Fibroblast of gingiva (primary cell): ENCODE data around the gene LARP4.
A peak's percentile ranks its signal among the peaks of the same experiment; 100 is the strongest.
"Not testable (repeated sequence)": the region's sequence is repeated elsewhere in the genome, so short reads cannot be mapped to it uniquely, and the experiment has no call there.

Experiments
- DNase-seq: peaks from one replicate; pipeline ENCODE4 v3.0.0-alpha.2; 2011; ENCODE audit warnings: low read depth

LARP4 gene

DNA sequence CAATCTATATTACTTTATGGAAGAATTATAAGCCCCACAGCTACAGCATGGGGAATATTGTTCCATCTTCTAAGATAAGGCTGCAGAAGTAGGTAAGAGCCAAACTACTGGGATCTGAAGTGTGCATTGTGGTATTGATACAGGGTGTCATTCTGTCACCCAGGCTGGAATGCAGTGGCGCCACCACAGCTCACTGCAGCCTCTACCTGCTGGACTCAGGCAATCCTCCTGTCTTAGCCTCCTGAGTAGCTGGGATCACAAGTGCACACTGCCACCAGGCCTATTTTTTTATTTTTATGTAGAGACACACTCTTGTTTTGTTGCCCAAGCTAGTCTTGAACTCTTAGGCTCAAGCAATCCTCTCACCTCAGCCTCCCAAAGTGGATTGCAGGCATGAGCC lies 82.8 kb downstream of the LARP4 start:
- no peak for DNase-seq

DNA sequence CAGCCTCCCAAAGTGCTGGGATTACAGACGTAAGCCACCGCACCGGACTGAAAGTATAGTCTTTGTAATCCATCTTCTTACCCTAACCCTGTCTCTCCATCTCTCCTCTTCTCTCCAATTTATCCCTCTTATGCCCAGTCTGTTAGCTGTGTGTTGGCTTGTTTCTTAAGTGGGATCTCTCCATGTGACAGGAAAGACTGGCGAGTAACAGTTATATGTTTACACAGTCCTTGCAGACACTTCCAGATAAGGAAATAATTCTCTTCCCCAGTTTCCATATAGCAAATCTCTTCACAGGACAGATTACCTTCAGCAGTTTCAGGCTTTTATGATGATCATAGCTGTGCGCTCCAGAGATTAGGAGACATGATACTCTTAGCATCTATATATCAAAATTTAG lies 88.1 kb downstream of the LARP4 start:
- DNase-seq, result no peak

DNA sequence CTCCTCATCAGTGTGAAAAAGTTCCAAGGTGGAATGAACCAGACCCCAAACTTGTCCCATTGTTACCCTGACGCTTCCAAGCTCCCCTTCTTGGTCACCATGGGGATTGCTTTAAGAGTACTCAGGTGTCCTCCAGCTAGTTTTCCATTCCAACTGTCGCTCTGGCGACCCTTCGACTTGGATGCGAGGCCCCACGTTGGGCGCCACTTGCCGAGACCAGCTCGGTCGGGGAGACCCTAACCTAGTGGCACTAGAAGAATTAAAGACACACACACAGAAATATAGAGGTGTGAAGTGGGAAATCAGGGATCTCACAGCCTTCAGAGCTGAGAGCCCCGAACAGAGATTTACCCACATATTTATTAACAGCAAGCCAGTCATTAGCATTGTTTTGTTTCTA lies 97.4 kb downstream of the LARP4 start:
- not testable (repeated sequence) for DNase-seq

DNA sequence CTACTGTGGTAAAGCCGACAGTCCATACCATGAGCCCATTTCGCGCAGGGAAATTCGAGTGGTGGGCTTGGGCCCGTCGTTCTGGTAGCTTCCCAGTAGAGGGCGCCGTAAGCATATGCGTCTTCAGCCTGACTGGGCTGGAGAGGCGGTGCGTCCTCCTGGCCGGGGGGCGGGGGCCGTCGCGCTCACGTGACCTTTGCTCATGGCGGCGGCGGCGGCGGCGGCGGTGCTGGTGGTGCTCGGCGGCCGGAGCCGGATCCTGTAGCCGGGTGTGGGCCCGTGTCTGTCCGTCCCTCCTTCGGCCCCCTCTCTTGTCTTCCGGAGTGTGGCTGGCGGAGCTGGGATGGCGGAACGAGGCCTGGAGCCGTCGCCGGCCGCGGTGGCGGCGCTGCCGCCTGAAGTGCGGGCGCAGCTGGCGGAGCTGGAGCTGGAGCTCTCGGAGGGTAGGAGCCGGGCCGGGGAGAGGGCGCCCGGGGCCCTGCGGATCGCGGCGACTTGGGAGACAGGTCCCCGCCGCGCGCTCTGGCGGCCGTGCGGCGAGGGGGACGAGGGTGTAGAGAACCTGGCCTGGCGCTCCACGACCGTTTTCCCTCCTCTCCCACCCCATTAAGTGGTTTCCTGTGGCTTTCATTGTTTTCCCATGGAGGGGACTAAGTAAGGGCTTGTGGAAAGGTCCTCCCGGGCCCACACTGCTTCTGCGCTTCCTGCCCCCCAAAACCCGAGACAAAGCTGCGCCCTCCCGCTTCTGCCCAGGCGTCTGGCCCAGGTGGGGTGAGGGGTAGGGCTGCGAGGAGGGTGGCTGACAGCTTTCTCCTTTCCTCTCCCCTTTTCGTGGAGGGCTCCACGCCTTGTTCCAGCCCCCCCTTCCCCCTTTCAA lies 104.4 kb downstream of the LARP4 start, which contains the start of gene DIP2B:
Gene DIP2B, plus strand, starts transcription at position 188 of the 877 bp plus-strand sequence. Its CDS starts 156 bp downstream, at position 344.
- peak; percentile 89 for DNase-seq

DNA sequence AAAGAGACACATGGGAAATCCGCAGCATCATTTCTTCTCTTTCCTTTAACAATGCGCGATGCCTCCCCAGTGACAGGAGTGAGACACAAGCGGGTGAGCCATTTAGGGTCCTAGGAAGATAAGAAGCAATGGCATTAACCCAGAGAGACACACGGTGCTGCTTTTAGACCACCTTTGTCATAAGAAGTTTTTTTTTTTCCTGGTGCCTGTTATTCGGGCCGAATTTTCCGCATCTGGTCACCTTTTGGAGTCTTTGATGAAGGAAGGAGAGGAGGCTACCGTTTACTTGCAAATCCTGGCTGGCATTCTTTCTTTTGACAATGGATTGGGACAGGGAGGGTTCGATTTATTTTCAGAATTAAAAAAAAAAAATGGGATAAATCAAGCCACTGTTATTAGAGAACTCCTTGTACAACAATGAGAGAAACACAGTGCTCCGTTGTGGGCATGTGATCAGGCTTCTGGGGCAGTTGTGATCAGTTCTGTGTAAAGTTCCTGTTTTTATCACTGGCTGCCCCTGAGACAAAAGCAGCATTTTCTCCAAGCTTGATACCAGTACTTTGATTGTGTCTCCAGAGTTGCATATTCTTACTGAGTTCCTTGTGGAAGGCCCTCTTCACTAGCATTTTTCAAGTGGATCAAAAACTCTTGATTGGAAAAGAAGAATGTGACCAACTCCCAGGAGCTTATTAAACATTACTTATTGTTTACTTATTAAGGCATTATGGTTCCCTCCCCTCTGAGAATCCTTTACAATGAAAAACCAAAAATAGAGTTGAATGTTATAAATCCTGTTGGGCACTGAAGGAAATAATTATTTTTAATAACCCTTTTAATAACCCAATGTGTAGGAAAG lies 105.2 kb downstream of the LARP4 start:
- no peak for DNase-seq

DNA sequence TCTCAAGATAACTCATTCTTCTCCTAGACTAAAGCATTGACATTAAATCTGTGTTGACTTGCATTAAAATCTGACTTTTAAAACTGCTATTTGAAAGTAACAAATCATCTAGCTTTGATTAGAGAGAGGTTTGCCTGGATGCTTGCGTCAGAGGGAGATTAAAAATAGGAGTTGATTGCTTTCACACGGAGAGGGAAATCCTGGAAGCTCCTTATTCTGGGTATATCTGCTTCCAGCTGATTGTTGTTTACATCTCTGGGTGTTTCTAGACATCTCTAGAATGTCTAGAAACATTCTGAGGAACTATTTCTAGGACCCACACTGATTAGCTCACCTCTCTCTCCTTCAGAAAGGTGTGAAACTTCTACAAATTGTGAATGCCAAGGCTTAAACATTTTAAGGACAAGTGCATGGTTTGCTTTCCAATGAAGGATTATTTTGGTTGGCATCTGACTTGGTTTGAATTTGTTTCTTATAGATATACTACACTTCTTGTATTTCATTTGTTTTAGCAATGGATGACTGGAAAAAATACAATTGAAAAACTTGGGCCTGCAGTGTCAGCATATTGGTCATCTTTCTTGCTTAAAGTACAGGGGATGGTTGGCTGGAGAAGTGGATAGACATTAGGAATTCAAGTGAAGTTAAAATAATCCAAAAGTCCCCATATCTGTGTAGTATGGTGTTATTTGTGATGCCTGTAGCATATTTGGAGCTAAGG lies 106.2 kb downstream of the LARP4 start:
- DNase-seq, result no peak

DNA sequence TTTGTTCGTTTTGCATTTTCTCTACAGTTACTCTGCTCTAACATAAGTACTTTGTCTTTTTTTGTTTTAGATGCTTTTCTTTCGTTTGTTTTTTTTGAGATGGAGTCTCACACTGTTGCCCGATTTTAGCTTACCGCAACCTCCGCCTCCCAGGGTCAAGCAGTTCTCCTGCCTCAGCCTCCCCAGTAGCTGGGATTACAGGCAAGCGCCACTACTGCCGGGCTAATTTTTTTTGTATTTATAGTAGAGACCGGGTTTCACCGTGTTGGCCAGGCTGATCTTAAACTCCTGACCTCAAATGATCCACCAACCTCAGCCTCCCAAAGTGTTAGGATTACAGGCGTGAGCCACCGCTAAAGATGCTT lies 106.8 kb downstream of the LARP4 start:
- DNase-seq, result no peak

DNA sequence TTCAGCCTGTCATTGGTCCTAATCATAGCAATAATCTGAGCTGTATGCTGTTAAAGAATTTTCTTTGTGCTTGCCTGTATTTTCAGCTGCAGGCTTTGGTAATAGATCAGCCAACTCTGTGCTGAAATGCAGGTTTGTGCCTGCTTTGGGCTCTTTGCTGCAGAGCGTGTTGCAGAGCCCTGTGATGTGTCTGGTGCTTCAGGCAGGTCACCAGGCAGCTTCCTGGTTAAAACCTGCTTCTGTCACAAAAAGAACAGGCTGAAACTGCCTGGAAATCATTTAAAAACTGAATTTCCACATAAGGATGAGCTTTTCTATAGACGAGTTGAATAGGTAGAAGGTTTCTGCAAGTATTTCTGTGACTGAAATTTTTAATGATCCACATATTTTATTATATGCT lies 107.2 kb downstream of the LARP4 start:
- DNase-seq, result no peak

DNA sequence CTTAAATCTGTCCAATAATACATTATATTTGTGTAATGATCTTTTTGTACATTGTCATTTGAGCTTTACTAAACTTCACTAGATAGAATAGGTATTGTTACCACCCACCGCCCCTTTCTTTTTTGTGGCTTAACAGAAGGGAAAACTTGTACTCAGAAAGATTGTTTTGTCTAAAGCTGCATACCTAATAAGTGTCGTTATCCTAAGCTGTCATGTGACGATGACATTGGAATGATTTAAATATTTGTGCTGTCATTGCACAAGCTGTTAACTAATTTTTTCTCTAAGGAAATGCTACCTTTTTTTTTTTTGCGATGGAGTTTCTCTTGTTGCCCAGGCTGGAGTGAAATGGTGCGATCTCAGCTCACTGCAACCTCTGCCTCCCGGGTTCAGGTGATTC lies 107.7 kb downstream of the LARP4 start:
- no peak for DNase-seq

DNA sequence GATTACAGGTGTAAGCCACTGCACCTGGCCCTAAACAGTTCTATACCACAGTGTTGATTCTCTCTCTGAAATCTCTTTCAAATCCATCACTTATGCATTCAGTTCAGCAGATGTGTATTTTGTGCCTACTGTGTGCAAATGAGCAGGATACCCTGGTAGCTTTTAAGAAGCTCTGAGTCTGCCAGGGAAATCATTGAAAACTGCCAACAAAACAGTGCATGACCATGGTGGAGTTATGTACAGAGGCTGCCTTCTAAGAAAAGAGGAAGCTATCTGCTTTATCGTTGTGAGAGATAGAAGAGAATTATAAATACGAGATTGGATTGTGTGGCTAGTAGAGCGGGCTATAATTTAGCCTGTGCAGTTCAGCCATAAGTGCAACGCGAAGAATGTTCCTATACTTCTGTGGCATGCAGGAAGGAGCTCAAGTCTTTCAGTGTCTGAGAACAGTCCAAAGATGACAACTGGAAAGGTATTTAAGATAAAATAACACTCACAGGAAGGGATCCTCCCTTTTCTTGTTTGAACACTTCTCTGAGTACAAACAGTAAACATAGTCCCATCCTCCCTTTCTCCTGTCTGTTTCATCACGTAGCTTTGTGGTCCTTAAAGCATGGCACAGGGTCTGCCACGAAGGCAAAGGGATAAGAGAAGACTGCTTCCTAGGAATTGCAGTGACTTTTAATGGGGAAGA lies 108.4 kb downstream of the LARP4 start:
- no peak for DNase-seq

DNA sequence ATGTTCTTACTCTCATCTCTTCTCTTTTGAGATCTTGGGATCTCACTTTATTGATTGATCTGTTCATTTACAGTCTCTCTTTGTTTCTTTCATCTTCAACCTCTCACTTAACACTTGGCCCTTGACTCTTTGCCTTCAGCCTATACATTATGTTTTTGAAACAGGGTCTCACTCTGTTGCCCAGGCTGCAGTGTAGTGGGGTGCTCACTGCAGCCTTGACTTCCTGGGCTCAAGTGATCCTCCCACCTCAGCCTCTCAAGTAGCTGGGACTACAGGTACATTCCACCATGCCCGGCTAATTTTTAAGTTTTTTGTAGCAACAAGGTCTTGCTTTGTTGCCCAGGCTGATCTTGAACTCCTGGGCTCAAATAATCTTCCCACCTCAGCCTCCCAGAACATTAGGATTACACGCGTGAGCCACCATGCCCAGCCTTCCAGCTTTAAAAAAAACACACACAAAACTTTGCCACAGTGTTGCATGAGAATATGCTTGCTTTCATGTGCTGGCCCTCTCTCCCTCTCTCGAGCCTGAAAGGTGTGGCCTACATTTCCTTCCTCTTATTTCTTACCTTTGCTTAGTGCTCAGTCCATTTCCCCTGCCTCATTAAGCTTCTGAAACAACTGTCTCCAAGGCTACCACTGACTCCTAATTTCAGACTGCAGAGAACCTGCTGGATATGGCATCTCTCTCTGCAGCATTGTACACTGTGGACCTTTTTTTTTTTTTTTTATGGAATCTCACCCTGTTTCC lies 114.0 kb downstream of the LARP4 start:
- no peak for DNase-seq

DNA sequence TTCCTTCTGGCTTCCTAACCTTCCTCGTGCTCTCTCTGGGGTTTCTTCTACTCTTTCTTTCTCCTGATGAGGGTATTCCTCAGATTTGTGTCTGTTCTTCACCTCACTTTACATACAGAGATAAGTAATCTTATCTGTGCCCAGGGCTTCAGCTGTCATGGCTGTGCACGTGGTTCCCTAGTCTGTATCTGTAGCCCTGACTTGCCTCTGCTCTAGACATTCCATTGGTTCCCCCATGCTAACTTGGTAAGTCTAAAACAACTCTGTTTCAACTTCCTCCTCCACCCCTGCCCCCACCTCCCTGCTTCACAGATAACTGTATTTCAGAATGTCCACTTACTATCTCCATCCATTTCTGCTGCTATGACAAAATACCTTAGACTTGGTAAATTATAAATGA lies 114.9 kb downstream of the LARP4 start:
- DNase-seq, result no peak

DNA sequence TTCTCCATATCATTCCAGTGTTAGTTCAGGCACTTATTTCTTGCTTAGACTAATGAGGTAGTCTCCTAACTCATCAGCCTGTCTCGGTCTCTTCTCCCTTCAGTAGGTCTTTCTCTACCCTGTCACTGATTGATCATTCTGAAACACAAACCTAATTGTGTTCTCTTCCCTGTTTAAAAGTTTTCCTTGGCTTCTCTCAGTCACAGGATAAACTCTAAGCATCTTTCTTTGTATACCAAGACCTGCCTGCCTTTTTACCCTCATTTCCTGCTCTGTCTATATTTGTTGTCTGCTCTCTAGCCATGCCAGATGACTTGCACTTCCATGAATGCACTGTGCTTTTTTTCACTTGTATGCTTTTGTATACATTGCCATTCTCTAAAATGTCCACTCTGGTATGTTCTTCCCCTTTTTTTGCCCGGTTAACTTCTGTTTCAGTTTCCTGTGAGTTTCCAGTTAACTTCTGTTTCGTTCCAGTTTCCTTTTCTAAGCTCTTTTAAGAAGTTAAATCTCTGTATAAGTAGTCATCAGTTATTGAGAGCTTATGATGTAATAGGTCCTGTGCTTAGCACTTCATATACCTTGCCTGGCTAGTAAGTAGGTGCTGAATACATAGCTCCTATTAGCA lies 116.8 kb downstream of the LARP4 start:
- DNase-seq, result no peak

DNA sequence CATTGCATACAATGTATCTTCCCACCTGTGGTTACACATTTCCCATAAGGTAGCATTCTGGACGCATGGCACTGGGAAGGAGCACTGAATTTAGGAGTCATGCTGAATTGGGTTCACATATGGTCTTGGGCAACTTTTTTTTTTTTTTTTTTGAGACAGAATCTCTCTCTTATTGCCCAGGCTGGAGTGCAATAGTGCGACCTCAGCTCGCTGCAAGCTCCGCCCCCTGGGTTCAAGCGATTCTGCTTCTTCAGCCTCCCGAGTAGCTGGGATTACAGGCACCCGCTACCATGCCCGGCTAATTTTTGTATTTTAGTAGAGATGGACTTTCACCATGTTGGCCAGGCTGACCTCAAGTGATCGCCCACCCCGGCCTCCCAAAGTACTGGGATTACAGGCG lies 117.4 kb downstream of the LARP4 start:
- DNase-seq, result no peak

DNA sequence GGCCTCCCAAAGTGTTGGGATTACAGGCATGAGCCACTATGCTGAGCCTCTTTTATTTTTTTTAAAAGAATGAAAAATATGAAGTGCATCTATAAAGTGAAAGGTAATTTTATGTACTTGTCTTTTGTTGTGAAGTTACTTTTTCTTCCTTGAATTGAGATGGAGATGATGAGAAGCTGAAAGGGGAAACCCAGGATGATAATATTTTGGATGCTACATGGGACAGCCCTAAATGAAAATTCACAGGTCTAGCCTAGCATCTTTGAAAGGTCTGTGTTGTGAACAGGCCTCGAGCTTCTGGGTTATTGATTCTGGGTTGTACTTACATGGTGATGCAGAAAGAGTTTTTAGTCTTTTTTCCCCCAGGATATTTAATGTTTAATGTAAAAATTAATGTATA lies 118.7 kb downstream of the LARP4 start:
- no peak for DNase-seq

DNA sequence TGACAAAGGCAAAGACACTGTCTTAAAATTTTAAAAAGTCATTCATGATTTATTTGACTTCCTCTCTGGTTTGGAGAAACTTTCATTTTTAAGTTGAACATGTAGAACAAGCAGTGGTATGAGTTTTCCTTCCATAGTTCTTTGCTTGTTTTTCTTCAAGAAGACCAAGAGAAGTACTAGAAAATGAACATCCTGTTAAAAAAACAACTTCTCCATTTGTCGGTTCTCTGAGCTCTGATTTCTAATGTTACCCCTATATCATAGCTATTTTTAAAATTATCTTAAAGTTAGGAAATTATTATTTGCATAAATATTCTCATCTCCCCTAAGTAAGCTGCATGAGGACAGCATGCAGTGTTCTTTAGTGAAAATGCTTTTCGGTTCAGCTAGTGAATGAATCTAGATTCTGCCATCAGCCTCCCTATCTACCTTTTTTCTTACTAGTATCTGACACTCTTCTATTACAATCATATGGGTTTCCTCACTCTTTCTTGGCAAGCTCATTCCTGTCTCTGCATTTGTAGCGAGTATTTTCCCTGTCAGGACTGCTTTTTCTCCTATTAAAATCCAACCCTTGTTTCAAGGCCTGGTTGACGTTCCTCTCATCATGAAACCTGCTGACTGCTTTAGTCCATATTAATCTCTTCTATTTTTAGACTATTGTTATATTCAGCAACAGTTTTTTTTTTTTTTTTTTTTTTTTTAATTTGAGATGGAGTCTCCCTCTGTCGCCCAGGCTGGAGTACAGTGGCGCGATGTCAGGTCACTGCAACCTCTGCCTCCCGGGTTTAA lies 119.9 kb downstream of the LARP4 start:
- DNase-seq, result no peak

DNA sequence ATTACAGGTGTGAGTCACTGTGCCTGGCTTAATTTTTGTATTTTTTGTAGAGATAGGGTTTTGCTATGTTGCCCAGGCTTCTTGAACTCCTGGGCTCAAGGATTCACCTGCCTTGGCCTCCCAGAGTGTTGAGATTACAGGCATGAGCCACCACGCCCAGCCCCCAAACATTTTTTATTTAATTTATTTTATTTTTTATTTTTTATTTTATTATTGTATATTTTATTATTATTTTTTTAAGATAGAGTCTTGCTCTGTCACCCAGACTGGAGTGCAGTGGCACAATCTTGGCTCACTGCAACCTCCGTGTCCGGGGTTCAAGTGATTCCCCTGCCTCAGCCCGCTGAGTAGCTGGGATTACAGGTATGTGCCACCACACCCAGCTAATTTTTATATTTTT lies 121.1 kb downstream of the LARP4 start:
- not testable (repeated sequence) for DNase-seq

DNA sequence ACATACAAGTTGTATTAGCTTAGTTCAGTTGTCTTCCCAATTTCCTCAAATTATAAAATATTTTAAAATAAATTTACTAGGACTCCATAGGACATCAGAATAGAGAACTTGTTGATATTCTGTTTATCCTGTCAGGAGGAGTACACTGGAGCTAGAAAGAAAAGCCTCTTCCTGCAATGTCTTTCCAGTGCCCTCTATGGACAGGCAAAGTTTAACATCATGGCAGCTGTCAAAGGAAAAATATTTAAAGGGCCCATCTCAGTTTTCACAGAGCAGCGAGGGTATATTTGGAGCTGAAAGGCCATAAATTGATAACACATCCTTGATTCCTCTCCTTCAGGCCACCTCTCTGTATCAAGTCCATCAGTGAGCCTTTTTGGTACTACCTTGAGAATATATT lies 123.1 kb downstream of the LARP4 start:
- DNase-seq, result no peak

DNA sequence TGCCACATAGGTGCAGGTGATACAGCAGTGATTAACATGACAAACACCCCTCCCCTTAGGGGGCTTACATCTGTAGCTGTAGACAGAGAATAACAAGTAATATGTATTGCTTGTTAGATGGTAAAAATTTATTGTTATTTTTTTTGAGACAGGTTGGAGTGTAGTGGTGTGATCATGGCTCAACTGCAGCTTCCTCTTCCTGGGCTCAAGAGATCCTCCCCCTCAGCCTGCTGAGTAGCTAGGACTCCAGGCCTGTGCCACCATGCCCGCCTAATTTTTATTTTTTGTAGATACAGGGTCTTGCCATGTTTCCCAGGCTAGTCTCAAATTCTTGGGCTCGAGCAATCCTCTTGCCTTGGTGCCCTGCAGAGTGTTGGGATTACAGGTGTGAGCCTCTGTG lies 123.9 kb downstream of the LARP4 start:
- DNase-seq, result no peak

DNA sequence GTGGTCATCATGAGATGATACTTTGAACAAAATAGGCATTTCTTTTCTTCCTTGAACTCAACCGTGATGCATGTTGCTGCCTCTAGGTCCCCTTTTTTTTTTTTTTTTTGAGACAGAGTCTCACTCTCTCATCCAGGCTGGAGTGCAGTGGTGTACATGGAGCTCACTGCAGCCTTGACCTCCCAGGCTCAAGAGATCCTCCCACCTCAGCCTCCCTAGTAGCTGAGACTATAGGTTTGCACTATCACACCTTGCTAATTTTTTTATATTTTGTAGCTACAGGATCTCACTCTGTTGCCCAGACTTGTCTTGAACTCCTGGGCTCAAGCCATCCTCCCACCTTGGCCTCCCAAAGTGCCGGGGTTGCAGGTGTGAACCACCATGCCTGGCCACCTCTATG lies 124.7 kb downstream of the LARP4 start:
- DNase-seq, result no peak
